DMS153 treated with DMSO at 0.1 percent for 48 hours (cell line): Measurements from ENCODE around the gene ZNF320.
"Not testable (repeated sequence)": the region's sequence is repeated elsewhere in the genome, so short reads cannot be mapped to it uniquely, and the experiment has no call there.

Experiments
- DNase-seq: peaks from one replicate; lab custom pipeline; 2025; ENCODE audit not compliant: unreplicated experiment; lab: John Stamatoyannopoulos, UW

Gene ZNF320

DNA sequence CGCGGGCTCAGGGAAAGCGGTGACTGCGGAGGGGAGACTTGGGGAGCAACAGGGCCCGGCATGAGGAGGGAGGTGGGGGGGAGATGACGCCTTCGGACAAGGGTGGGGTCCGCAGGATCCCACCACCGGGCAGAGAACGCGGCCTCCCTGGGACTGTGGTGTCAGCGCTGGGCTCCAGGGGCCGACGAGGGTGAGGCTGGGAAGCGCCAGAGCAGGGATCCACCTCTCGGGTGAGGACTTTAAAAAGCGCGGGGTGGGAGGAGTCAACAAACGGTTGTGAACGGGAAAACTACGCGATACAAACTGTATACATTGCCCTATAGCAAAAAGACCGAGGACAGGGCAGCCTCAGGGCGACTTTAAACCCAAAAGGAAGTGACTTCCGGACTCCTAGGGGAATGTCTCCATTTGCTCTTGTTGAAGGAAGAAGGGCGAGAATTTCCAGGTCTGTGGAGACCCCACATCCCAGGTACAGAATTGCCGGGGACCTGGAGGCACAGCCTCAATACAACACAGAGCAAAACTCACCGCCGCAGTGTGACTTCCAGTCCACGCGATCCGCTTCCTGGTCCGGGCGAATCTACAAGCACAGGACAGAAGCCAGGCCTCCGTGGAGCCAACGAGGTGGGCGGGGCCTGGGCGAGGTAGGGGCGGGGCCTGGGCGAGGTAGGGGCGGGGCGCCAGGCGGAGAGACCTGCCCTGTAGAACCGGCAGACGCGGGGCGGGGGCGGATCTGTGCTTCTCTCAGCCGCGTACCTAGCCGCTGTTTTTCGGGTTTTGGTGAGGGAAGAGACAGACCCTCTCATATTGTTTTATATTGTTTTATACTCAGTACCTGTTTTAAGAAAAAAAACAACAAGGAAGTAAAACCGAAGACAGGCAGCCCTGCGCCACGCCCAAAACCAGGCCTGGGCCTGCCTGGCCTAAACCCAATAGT is 25.7 kb upstream of the ZNF320 start, which contains the start of gene ZNF888:
ZNF888 (minus strand) TSS at position 588 of the 937 bp plus-strand sequence. CDS start 5,555 bp downstream, outside the sequence.
- peak; percentile 89 for DNase-seq

DNA sequence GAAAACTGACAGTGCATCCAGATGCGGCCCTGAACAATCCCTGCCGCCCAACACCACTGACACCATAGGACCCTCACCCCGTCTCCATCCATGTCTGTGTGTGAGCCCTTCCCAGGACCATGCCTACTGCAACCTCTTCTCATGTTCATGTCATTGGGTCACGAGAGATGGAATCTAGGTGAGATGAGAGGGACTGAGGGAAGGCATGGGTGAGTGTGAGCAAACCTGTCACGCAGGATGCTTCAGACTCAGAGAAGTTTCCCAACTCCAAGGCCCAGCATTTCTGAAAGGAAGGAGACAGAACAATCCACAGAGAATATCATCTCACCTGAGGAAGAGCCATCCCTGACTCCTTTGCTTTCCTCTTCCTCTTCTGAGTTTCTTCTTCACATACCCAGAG is 20.1 kb upstream of the ZNF320 start:
- no peak for DNase-seq

DNA sequence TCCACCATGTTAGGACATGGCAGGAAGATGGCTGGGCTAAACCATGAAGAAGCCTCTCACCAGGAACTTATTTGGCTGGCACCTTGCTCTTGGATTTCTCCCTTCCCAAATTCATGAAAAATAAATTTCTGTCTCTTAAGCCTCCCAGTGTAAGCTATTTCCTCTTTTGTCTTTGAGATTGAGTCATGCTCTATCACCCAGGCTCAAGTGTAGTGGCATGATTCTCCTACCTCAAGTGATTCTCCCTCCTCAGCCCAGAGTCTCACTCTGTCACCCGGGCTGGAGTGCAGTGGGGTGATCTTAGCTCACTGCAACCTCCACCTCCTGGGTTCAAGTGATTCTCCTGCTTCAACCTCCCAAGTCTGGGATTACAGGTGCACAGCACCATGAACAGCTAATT is 13.2 kb upstream of the ZNF320 start:
- no peak for DNase-seq

DNA sequence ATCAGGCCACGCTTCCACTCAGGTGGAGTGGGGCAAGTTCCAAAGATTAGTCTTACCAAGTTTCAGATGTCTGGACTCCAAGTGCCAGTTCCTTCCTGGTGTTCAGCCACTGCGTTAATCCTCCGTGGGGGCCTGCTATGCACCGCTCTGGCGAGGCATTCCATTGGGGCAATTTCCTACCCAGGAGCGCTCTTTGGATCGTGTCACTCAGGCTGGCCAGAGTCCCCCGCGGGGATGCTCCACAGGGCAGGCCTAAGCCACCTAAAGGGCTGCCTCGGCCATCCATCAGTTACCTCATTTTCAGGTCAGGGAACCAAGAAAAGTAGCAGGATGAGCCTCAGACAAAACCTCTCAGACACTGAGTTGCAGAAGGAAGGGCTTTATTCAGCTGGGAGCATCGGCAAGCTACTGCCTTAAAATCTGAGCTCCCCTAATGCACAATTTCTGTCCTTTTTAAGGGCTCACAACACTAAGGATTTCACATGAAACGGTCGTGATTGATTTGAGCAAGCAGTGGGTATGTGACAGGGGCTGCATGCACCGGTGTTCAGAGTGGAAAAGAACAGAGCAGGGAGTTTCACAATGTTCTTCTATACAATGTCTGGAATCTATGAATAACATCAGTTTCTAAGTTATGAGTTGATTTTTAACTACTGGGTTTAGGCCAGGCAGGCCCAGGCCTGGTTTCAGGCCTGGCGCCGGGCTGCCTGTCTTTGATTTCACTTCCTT is 6.8 kb upstream of the ZNF320 start:
- DNase-seq, result not testable (repeated sequence)

DNA sequence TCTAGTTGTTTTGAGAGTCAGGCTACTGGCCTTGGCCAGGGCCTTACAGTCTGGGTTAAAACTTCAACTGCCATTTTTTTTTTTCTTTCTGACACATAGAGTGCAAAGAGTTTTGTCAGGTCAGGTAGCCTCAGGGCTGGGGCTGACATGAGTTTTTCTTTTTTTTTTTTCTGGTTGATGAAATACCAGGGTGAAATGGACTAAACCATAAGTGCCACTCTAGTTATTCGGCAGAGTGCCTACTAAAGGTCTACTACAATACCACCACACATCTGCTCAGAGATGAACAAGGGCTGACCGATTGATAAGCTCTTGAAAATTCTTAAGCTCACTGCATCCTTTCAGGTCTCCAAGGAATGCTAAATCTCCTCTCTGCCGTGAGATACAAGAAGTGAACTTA is 4.4 kb upstream of the ZNF320 start:
- no peak for DNase-seq

DNA sequence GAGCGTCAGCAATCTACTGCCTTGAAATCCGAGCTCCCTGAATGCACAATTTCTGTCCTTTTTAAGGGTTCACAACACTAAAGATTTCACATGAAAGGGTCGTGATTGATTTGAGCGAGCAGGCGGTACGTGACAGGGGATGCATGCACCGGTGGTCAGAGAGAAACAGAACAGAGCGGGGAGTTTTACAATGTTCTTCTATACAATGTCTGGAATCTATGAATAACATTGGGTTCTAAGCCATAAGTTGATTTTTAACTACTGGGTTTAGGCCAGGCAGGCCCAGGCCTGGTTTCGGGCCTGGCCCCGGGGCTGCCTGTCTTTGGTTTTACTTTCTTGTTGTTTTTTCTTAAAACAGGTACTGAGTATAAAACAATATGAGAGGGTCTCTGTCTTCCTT is 1.2 kb upstream of the ZNF320 start:
- DNase-seq, result not testable (repeated sequence)

DNA sequence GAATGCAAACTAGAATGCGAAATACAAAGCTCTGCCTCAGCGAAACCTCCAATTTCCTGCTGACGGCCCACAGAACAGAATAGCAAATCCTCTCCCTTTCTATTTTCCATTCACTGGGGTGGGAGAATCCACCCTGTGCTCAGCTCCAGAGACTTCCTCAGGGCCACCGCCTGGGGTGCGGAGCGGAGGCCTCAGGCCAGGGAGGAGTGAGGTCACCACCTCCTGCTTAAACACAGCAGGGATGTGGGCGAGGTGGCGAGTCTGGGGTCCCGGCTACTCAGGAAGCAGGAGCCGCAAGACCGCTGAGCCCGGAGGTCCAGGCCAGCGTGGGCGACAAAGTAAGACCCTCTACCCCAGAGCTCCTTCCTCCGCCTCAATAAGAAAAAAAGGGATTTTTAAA is 666 bp upstream of the ZNF320 start:
- DNase-seq, result no peak

DNA sequence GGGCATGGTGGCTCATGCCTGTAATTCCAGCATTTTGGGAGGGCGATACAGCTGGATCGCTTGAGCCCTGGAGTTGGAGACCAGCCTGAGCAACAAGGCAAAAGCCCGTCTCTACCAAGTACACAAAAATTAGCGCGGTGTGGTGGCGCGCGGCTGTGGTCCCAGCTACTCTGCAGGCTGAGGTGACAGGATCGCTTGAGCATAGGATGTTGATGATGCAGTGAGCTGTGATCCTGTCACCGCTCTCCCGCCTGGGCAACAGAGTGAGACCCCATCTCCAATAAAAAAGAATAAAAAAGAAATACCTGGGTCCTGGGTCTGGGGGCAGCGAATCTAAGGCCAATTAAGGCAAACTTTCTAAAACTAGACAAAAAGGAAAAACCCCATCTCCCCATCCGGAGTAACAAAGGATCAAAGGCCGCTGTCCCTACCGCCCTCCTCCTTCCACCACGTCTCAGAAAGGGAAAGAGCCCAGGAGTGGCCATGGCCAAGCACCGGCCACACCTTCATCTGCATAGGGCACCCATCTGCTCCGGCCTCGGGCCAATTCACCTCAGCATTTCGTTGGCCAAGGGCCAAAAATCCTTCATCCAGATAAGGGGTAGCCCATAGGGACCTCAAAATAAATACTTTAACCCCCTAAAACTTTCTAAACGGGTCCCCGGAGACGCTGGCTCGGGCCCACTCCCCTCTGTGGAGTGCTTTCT is 851 bp downstream of the ZNF320 start:
- no peak for DNase-seq

DNA sequence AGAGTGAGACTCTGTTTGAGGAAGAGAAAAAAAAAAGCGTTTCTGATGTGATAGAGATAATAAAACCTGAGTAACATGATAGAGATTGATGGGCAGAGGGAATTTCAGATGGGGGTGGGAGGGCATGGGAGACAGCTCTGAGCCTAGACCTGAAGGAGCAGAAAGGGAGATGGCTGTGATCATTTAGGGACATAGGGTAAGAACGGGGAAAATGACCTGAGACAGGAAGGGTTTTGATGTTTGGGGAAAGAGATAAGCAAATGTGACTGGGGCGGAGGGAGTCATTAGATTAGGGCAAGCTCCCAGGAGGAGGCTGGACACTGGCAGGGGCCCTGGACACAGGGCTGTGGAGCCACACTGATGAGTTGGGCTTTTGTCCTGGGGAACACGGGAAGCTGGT is 6.1 kb downstream of the ZNF320 start:
- no peak for DNase-seq

DNA sequence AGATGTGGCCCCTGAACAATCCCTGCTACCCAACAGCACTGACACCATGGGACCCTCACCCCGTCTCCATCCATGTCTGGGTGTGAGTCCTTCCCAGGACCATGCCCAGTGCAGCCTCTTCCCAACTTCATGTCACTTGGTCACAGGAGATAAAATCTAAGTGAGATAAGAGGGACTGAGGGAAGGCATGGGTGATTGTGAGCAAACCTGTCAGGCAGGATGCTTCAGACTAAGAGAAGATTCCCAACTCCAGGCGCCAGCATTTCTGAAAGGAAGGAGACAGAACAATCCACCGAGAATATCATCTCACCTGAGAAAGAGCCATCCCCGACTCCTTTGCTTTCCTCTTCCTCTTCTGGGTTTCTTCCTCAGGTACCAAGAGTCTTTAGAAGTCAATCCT is 7.5 kb downstream of the ZNF320 start:
- no peak for DNase-seq

DNA sequence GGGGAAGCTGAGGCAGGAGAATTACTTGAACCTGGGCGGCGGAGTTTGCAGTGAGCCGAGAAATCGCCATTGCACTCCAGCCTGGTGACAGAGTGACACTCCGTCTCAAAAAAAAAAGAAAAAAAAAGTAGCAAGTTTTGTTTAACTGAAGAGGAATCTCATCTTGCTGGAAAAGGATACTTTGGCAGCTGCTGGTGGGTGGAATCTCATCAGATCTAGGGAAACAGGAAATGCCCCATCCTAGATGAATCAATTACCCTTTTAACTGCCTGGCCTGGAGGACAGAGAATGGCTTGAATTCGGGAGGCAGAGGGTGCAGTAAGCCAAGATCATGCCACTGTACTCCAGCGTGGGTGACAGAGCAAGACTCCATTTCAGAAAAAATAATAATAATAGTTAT is 8.4 kb downstream of the ZNF320 start:
- DNase-seq, result no peak

DNA sequence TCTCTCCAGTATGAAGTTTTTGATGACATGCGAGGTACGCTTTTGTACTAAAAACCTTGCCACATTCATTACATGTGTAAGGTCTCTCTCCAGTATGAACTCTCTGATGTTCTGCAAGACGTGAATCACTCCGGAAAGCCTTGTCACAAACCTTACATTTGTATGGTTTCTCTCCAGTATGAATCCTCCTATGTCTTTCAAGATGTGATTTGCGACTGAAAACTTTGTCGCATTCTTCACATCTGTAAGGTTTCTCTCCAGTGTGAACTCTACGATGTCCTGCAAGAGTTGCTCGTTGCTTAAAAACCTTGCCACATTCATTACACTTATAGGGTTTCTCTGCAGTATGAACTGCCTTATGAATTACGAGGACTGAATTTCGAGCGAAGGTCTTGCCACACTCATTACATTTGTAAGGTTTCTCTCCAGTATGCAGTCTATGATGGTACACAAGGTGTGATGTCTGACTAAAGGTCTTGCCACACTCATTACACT is 16.5 kb downstream of the ZNF320 start:
- DNase-seq, result no peak

DNA sequence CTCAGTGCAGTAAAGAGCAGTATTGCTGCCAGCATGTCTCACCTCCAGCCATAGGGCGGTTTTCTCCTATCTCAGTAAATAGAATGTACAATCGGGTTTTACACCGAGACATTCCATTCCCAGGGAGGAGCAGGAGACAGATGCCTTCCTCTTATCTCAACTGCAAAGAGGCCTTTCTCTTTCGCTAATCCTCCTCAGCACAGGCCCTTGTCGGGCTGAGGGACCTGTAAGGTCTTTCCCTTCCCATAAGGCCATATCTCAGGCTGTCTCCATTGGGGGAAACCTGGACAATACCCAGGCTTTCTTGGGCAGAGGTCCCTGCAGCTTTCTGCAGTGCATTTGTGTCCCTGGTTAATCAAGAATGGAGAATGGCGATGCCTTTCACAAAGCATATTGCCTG is 24.4 kb downstream of the ZNF320 start:
- not testable (repeated sequence) for DNase-seq

DNA sequence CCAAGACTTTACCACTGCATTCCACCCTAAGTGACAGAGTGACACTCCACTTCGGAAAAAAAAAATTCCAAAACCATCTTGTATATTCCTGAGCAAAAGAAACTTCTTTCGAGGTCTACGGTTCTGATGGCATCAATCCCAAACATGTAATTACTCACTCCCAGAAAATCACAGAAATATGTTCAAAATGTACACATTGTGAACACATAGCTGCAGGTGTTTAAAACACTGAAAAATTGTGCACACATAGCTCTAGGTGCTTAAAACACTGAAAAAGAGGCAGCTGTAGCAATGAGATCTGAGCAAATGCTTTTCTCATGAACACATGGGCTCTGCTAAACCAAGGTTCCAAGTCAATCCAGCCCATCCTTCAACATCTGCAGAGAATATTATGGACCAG is 26.0 kb downstream of the ZNF320 start:
- DNase-seq, result no peak

DNA sequence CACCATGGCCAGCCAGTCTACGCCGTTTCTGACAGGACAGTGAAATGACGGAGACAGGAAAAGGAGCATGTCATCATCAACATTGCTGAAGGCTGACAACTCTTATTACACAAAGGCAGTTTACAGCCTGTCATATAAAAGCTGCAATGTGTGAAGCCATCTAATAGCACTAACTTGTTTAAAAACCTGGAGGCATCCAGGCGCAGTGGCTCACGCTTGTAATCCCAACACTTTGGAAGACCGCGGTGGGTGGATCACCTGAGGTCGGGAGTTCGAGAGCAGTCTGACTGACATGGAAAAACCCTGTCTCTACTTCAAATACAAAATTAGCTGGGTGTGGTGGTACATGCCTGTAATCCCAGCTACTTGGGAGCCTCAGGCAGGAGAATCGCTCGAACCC is 29.4 kb downstream of the ZNF320 start:
- DNase-seq, result not testable (repeated sequence)

DNA sequence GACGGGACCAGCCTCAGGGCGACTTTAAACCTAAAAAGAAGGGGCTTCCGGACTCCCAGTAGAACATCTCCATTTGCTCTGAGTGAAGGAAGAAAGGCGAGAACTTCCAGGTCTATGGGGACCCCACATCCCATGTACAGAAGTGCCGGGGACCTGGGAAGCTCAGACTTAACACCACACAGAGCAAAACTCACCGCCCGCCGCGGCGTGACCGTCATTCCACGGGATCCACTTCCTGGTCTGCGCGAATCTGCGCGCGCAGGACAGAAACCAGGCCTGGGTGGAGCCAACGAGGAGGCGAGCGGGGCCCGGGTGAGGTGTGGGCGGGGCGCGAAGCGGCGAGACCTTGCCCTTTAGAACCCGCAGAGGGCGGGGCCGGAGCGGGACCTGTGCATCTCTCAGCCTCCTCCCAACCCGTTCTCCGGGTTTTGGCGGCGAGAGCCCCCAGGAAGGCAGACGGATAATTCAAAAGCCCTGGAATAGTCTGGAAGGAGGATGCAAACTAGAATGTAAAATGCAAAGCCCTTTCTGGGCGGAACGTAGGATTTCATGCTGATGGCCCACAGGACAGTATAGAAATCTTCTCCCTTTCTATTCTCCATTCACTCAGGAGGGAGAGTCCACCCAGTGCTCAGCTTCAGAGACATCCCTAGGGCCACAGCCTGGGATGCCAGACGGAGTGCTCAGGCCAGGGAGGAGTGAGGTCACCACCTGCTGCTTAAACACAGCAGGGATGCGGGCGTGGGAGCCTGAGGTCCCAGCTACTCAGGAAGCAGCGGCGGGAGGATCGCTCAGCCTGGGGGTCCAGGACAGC is 39.9 kb downstream of the ZNF320 start, which contains the start of gene ZNF468:
ZNF468 (minus strand) TSS at position 242 of the 814 bp plus-strand sequence. CDS start 3,347 bp downstream, outside the sequence.
- peak; percentile 59 for DNase-seq

DNA sequence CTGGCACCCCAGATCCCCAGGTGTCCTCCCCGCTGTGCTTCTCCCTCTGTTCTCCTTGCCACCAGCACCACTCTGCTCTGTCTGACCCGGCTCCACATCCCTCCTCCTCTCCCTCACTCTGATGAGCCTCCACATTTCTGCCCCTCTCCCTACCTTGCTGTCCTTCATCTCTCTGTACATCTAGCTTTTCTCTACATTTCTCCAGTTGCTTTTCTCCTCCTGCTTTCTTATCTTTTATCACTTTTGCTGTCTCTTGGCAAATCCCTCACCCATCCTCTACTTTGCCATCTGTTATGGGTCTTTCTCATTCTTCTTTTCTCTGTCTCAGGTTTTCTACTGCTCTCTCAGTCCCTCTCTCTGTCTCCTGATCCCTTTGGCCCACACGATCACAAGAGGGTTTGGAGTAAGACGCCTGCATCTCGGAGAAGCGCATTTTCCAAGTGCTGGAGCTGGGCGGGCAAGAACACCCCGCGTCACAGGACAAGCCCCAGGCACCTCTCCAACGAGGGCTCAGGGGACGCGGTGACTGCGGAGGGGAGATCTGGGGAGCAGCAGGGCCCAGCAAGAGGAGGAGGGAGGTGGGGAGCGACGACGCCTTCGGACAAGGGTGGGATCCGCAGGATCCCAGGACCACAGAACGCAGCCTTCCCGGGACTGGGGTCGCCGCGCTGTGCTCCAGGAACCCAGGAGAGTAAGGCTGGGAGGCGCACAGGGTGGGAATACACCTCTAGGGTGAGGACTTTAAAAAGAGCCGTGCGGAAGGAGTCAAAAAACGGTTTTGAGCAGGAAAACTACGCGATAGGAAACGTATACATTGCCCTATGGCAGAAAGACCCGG is 40.7 kb downstream of the ZNF320 start:
- not testable (repeated sequence) for DNase-seq
